ENCODE data around the gene TMEM200A. TPM values are rescaled to one million over a fixed set of nuclear protein-coding genes. Genes with fewer than 3 reads are reported as not detected.

TMEM200A gene
- total and polyA plus RNA-seq, 2 of the 8 experiments (the other 6 are each of a cell fraction or from before 2014, with no cell fraction given) = 6.2 to 13.9 TPM

DNA sequence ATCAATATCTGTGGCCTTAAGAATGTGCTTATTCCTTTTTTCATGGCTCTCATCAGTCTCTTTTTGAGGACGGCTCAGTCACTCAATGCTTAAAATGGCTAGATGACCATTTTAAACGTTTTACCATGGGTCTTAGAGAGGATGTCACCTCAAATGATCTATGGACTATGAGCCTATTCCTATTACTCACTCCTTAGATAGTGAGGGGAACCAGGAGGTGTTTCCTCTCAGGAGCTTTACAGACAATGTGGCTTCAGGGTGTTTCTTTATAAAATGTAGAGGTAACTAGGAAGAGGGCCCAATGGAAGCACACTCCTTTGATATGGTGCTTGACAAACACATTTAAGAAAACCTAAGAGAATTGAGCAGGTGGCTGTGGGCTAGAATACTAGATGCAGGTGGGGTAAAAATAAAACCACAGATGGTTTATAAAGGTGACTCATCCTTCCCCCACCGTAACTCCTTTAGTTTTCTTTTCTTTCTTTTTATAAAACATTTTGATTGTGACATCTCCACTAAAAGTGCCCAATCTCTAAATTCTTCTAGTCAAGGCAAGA, 1.5 kb upstream of the TMEM200A start:
- CTCF ChIA-PET (ENCODE audit: partially characterized antibody) = no interaction called here
- Histone ChIP-seq H2BK12ac (ENCODE audit: low read depth, low read length) (no peak overlapping the region), H3K14ac (ENCODE audit: insufficient read length) (no peak overlapping the region), H4K8ac (ENCODE audit: extremely low read depth, insufficient read depth, low read length) (no peak overlapping the region), H2BK20ac (ENCODE audit: low read length) (no peak overlapping the region), H2AFZ (ENCODE audit: low read length) (no peak overlapping the region), H3K79me2 (ENCODE audit: control insufficient read depth in 1 of 2, insufficient read depth in 2 of 2, low read length in 2 of 2) (peaks cover 0 to 21% of the 10 kb centered on the region in 2 experiments; a peak in 2 of 4 replicates), H3K4me2 (ENCODE audit: insufficient read depth in 1 of 2, low read depth in 2 of 2, low read length in 2 of 2) (peak overlapping the region; percentile 73 to 83; a peak in 2 of 4 replicates), H2BK15ac (ENCODE audit: low read length) (no peak overlapping the region), H2BK120ac (replicated peaks; ENCODE audit: low read depth, low read length) (no peak overlapping the region), H2BK5ac (ENCODE audit: low read depth, low read length) (no peak overlapping the region), H4K20me1 (replicated peaks in 1 of 2; ENCODE audit: control insufficient read depth in 1 of 2, insufficient read depth in 2 of 2, low read length in 2 of 2) (peaks cover 2 to 5% of the 10 kb centered on the region in 2 experiments), H3K56ac (replicated peaks; ENCODE audit: insufficient read length, low read depth, low read length) (no peak overlapping the region), H3K27ac (ENCODE audit: low read depth, low read length) (no peak overlapping the region), H3K4me1 (replicated peaks in 1 of 4; ENCODE audit: control insufficient read depth in 3 of 4, insufficient read depth in 4 of 4, low read length in 3 of 4) (no peaks in the 10 kb centered on the region; a peak in 1 of 7 replicates), H3K36me3 (ENCODE audit: control insufficient read depth in 2 of 4, insufficient read depth in 4 of 4, low read length in 3 of 4) (no peaks in the 10 kb centered on the region), H3K18ac (ENCODE audit: extremely low read depth, low read length) (no peak overlapping the region), H3K27me3 (replicated peaks in 1 of 4; ENCODE audit: control insufficient read depth in 3 of 4, extremely low read depth in 1 of 4, insufficient read depth in 3 of 4, low read length in 3 of 4) (no peaks in the 10 kb centered on the region), H3K4ac (replicated peaks; ENCODE audit: insufficient read length, low read depth, low read length) (no peak overlapping the region), H3K9me3 (ENCODE audit: insufficient read depth in 2 of 2, low read depth in 1 of 2, low read length in 1 of 2) (no peaks in the 10 kb centered on the region), H4K91ac (replicated peaks; ENCODE audit: insufficient read length, low read length) (no peak overlapping the region), H3K79me1 (ENCODE audit: low read depth, low read length) (no peaks in the 10 kb centered on the region), H2AK5ac (ENCODE audit: low read depth, low read length) (no peak overlapping the region), H3K4me3 (ENCODE audit: extremely low read depth in 1 of 4, insufficient read depth in 2 of 4, low read depth in 3 of 4, low read length in 4 of 4) (peak overlapping the region in 1 of 4 experiments; percentile 77; a peak in 2 of 8 replicates), H3K9ac (replicated peaks in 1 of 4; ENCODE audit: extremely low read depth in 1 of 4, low read depth in 3 of 4, low read length in 3 of 4) (no peak overlapping the region), H4K5ac (ENCODE audit: insufficient read length, low read depth, low read length) (no peak overlapping the region), H3K23ac (ENCODE audit: insufficient read length) (no peak overlapping the region), H3K23me2 (ENCODE audit: low read depth, low read length) (peaks cover 5% of the 10 kb centered on the region)
- 55% methylated on average over 3 of the region's 3 CpGs; no CpG with 5 or more reads in 1 of the 2 experiments for WGBS, 2 experiments (ENCODE audit: extremely low coverage in 1 of 2, insufficient coverage in 1 of 2, insufficient read length in 1 of 2, insufficient replicate concordance in 2 of 2, low coverage in 1 of 2, low lambda C conversion rate in 2 of 2, missing lambda C conversion rate in 1 of 2)
- TF ChIP-seq GTF2F1 (IDR thresholded peaks at IDR 0.05; ENCODE audit: borderline replicate concordance, low read depth, low read length) (no peak), HDAC6 (IDR thresholded peaks at IDR 0.05; ENCODE audit: low read depth, low read length) (no peak), RAD21 (IDR thresholded peaks at IDR 0.05 in 1 of 2, conservative IDR thresholded peaks at IDR 0.05 in 1 of 2; ENCODE audit: low read depth in 2 of 2, low read length in 2 of 2) (no peak), EZH2 (IDR thresholded peaks at IDR 0.05; ENCODE audit: low read depth, low read length, severe bottlenecking) (no peak), KDM4A (IDR thresholded peaks at IDR 0.05; ENCODE audit: low read depth, low read length, severe bottlenecking) (no peak), CREB1 (IDR thresholded peaks at IDR 0.05) (no peak), TAF1 (IDR thresholded peaks at IDR 0.05; ENCODE audit: low read depth, low read length) (no peak)
- TF ChIP-seq, protein P1, sequence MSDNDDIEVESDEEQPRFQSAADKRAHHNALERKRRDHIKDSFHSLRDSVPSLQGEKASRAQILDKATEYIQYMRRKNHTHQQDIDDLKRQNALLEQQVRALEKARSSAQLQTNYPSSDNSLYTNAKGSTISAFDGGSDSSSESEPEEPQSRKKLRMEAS (IDR thresholded peaks at IDR 0.05) = no peak
- DNase-seq (ENCODE audit: low read depth in 1 of 2, low spot score in 2 of 2) (no peak), FAIRE-seq (no peak)
- POLR2A ChIA-PET (ENCODE audit: partially characterized antibody) = no interaction called here
